Measurements from ENCODE around the gene IQCM. TPM values are rescaled to one million over a fixed set of nuclear protein-coding genes. Genes with fewer than 3 reads are reported as not detected.

The IQCM gene
- polyA plus RNA-seq, 6 donors from 2014 or later = not detected

GRCh38 chr4:149752729-149753128 is 62.9 kb downstream of the IQCM start:
- DNase-seq (no peak), ATAC-seq (ENCODE audit: low read depth in 2 of 2) (no peak)
- Mint-ChIP-seq H3K27ac (no peak overlapping the region), H3K36me3 (no peaks in the 10 kb centered on the region), H3K4me3 (no peak overlapping the region), H3K4me1 (no peaks in the 10 kb centered on the region), H3K27me3 (no peaks in the 10 kb centered on the region), H3K9me3 (peaks cover 0 to 2% (median 0%) of the 10 kb centered on the region in 7 donors)

- Mint-ChIP-seq H3K36me3 (no peaks in the 10 kb centered on the region), H3K4me1 (no peaks in the 10 kb centered on the region), H3K4me3 (no peak overlapping the region), H3K27ac (no peak overlapping the region), H3K9me3 (peaks cover 0 to 2% (median 0%) of the 10 kb centered on the region in 7 donors), H3K27me3 (no peaks in the 10 kb centered on the region)
- no peak for ATAC-seq (ENCODE audit: low read depth in 2 of 2)
- DNase-seq = no peak
Observed at GRCh38 chr4:149751174-149751573, 64.5 kb downstream of the IQCM start.

GRCh38 chr4:149749784-149750183 is 65.9 kb downstream of the IQCM start:
- no peaks in the 10 kb centered on the region for H3K36me3 Mint-ChIP-seq
- no peaks in the 10 kb centered on the region for H3K4me1 Mint-ChIP-seq
- H3K27me3 Mint-ChIP-seq = no peaks in the 10 kb centered on the region
- no peak overlapping the region for H3K4me3 Mint-ChIP-seq
- DNase-seq (no peak), ATAC-seq (ENCODE audit: low read depth in 2 of 2) (no peak)
- no peak overlapping the region for H3K27ac Mint-ChIP-seq
- H3K9me3 Mint-ChIP-seq = peaks cover 0 to 2% (median 0%) of the 10 kb centered on the region in 7 donors

- no peaks in the 10 kb centered on the region for H3K4me1 Mint-ChIP-seq
- DNase-seq (no peak), ATAC-seq (ENCODE audit: low read depth in 2 of 2) (no peak)
- no peaks in the 10 kb centered on the region for H3K36me3 Mint-ChIP-seq
- H3K27me3 Mint-ChIP-seq = no peaks in the 10 kb centered on the region
- H3K9me3 Mint-ChIP-seq = no peaks in the 10 kb centered on the region
- no peak overlapping the region for H3K27ac Mint-ChIP-seq
- no peak overlapping the region for H3K4me3 Mint-ChIP-seq
Observed at GRCh38 chr4:149747646-149748045, 68.0 kb downstream of the IQCM start.

- H3K9me3 Mint-ChIP-seq = no peaks in the 10 kb centered on the region
- no peaks in the 10 kb centered on the region for H3K27me3 Mint-ChIP-seq
- DNase-seq (no peak), ATAC-seq (ENCODE audit: low read depth in 2 of 2) (no peak)
- no peaks in the 10 kb centered on the region for H3K36me3 Mint-ChIP-seq
- H3K27ac Mint-ChIP-seq = no peak overlapping the region
- no peak overlapping the region for H3K4me3 Mint-ChIP-seq
- H3K4me1 Mint-ChIP-seq = no peaks in the 10 kb centered on the region
Observed at GRCh38 chr4:149746276-149746675, 69.4 kb downstream of the IQCM start.

- DNase-seq (no peak), ATAC-seq (ENCODE audit: low read depth in 2 of 2) (no peak)
- H3K9me3 Mint-ChIP-seq = no peaks in the 10 kb centered on the region
- H3K27ac Mint-ChIP-seq = no peak overlapping the region
- no peaks in the 10 kb centered on the region for H3K27me3 Mint-ChIP-seq
- H3K4me3 Mint-ChIP-seq = no peak overlapping the region
- no peaks in the 10 kb centered on the region for H3K36me3 Mint-ChIP-seq
- no peaks in the 10 kb centered on the region for H3K4me1 Mint-ChIP-seq
Observed at GRCh38 chr4:149741186-149741831, 74.3 kb downstream of the IQCM start.

- H3K4me3 Mint-ChIP-seq = no peak overlapping the region
- ATAC-seq (ENCODE audit: low read depth in 2 of 2) (no peak), DNase-seq (no peak)
- peaks cover 0 to 2% (median 0%) of the 10 kb centered on the region in 7 donors for H3K9me3 Mint-ChIP-seq
- H3K36me3 Mint-ChIP-seq = no peaks in the 10 kb centered on the region
- no peaks in the 10 kb centered on the region for H3K4me1 Mint-ChIP-seq
- peaks cover 0 to 3% (median 0%) of the 10 kb centered on the region in 3 donors for H3K27me3 Mint-ChIP-seq
- no peak overlapping the region for H3K27ac Mint-ChIP-seq
Observed at GRCh38 chr4:149738156-149738555, 77.5 kb downstream of the IQCM start.

- no peak for DNase-seq
- ATAC-seq (ENCODE audit: low read depth in 2 of 2) = no peak
- H3K4me1 Mint-ChIP-seq = no peaks in the 10 kb centered on the region
- no peaks in the 10 kb centered on the region for H3K36me3 Mint-ChIP-seq
- no peak overlapping the region for H3K4me3 Mint-ChIP-seq
- H3K9me3 Mint-ChIP-seq = peaks cover 0 to 2% (median 0%) of the 10 kb centered on the region in 7 donors
- H3K27me3 Mint-ChIP-seq = peaks cover 0 to 3% (median 0%) of the 10 kb centered on the region in 3 donors
- H3K27ac Mint-ChIP-seq = no peak overlapping the region
Observed at GRCh38 chr4:149735796-149736195, 79.8 kb downstream of the IQCM start.

GRCh38 chr4:149728444-149728843 is 87.2 kb downstream of the IQCM start:
- DNase-seq (no peak), ATAC-seq (ENCODE audit: low read depth in 2 of 2) (no peak)
- no peaks in the 10 kb centered on the region for H3K27me3 Mint-ChIP-seq
- no peak overlapping the region for H3K27ac Mint-ChIP-seq
- H3K9me3 Mint-ChIP-seq = peaks cover 0 to 4% (median 0%) of the 10 kb centered on the region in 7 donors
- no peaks in the 10 kb centered on the region for H3K36me3 Mint-ChIP-seq
- no peak overlapping the region for H3K4me3 Mint-ChIP-seq
- no peaks in the 10 kb centered on the region for H3K4me1 Mint-ChIP-seq

- Mint-ChIP-seq H3K4me1 (no peaks in the 10 kb centered on the region), H3K4me3 (no peak overlapping the region), H3K36me3 (no peaks in the 10 kb centered on the region), H3K27me3 (no peaks in the 10 kb centered on the region), H3K9me3 (peaks cover 0 to 4% (median 0%) of the 10 kb centered on the region in 7 donors), H3K27ac (no peak overlapping the region)
- no peak for ATAC-seq (ENCODE audit: low read depth in 2 of 2)
- DNase-seq = no peak
Observed at GRCh38 chr4:149727663-149728062, 88.0 kb downstream of the IQCM start.

GRCh38 chr4:149723065-149723464 is 92.6 kb downstream of the IQCM start:
- Mint-ChIP-seq H3K4me1 (no peaks in the 10 kb centered on the region), H3K4me3 (no peak overlapping the region), H3K9me3 (peaks cover 0 to 7% (median 2%) of the 10 kb centered on the region in 7 donors), H3K27me3 (no peaks in the 10 kb centered on the region), H3K27ac (no peak overlapping the region), H3K36me3 (no peaks in the 10 kb centered on the region)
- ATAC-seq (ENCODE audit: low read depth in 2 of 2) (no peak), DNase-seq (no peak)

GRCh38 chr4:149719806-149720205 is 95.8 kb downstream of the IQCM start:
- no peaks in the 10 kb centered on the region for H3K4me1 Mint-ChIP-seq

GRCh38 chr4:149719357-149719756 is 96.3 kb downstream of the IQCM start:
- DNase-seq (no peak), ATAC-seq (ENCODE audit: low read depth in 2 of 2) (no peak)
- no peaks in the 10 kb centered on the region for H3K36me3 Mint-ChIP-seq
- H3K4me1 Mint-ChIP-seq = no peaks in the 10 kb centered on the region
- H3K27ac Mint-ChIP-seq = no peak overlapping the region
- no peaks in the 10 kb centered on the region for H3K27me3 Mint-ChIP-seq
- no peak overlapping the region for H3K4me3 Mint-ChIP-seq
- H3K9me3 Mint-ChIP-seq = peaks cover 0 to 8% (median 2%) of the 10 kb centered on the region in 7 donors

More at GRCh38 chr4:149719806-149720205, 95.8 kb downstream of the IQCM start:
- ATAC-seq (ENCODE audit: low read depth in 2 of 2) (no peak), DNase-seq (no peak)
- H3K27ac Mint-ChIP-seq = no peak overlapping the region
- no peak overlapping the region for H3K4me3 Mint-ChIP-seq
- no peaks in the 10 kb centered on the region for H3K27me3 Mint-ChIP-seq
- peaks cover 0 to 8% (median 3%) of the 10 kb centered on the region in 7 donors for H3K9me3 Mint-ChIP-seq
- H3K36me3 Mint-ChIP-seq = no peaks in the 10 kb centered on the region

GRCh38 chr4:149718500-149718899 is 97.1 kb downstream of the IQCM start:
- H3K4me3 Mint-ChIP-seq = no peak overlapping the region
- H3K27me3 Mint-ChIP-seq = no peaks in the 10 kb centered on the region
- H3K4me1 Mint-ChIP-seq = no peaks in the 10 kb centered on the region
- DNase-seq (no peak), ATAC-seq (ENCODE audit: low read depth in 2 of 2) (no peak)
- peaks cover 0 to 8% (median 2%) of the 10 kb centered on the region in 7 donors for H3K9me3 Mint-ChIP-seq
- H3K27ac Mint-ChIP-seq = no peak overlapping the region
- no peaks in the 10 kb centered on the region for H3K36me3 Mint-ChIP-seq

- H3K4me3 Mint-ChIP-seq = no peak overlapping the region
- DNase-seq (no peak), ATAC-seq (ENCODE audit: low read depth in 2 of 2) (no peak)
- H3K27ac Mint-ChIP-seq = no peak overlapping the region
- H3K4me1 Mint-ChIP-seq = no peaks in the 10 kb centered on the region
- H3K9me3 Mint-ChIP-seq = peaks cover 0 to 8% (median 2%) of the 10 kb centered on the region in 7 donors
- H3K27me3 Mint-ChIP-seq = no peaks in the 10 kb centered on the region
- H3K36me3 Mint-ChIP-seq = no peaks in the 10 kb centered on the region
Observed at GRCh38 chr4:149716728-149717127, 98.9 kb downstream of the IQCM start.
